22Rv1 (cell line): Measurements from ENCODE around the gene RBM6.

Experiments
- H3K27ac ChIP-seq: fragments of 450-650 bp; 2 replicates; pipeline ENCODE4 v1.5.1; 2017
- ZFX ChIP-seq: fragments of 450-650 bp; IDR thresholded peaks from 2 replicates; pipeline ENCODE4 v1.6.1; 2017; ENCODE audit warnings: antibody characterized with exemption, borderline replicate concordance
- TF ChIP-seq, protein P1 (sequence below): fragments of 450-650 bp; IDR thresholded peaks from 2 replicates; pipeline ENCODE4 v1.5.1; 2017; ENCODE audit warnings: mild to moderate bottlenecking

RBM6 gene

DNA sequence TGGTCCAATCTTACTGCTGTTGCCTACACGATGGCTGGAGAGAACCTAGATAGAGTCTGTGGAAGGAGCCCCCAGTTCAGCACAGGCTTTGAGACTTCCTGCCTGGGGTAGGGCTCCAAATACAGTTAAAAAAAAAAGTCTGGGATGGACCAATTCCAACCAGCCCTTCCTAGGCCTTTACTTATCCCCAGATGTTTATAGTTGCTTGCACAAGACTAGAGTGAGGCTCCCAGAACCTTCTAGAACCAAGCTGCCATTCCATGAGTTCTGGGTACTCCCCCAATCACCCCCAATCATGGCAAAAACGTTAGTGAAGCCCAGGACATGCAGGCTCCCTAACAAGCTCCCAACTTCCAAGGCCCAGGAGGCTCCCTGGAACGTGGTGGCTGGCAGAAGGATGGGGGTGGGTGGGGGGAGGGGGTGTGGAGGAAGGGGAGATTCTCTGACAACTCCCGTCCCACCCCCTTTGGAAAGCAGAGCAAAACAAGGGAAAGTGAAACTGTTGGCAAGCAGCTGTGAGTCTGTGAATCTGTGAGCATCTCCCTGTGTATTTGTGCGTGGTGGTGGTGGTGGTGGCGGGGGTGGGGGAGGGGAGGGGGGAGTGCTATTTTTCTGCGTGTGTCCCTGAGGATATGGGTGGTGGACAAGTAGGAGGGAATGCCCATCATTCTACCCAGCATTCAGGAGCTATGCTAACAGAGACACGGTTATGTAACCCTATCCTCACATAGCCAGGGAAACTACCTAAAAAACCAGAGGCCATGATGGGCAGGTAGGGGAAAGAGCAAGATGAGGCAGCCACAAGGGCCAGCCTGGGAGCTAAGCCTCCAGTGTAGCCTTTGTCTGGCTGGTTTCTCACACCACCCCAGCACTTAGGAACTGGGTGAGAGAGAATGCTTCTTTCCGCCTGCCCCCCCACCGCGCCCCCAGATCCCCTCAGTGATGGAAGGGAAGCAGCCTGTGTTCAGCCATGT lies 38.3 kb upstream of the RBM6 start:
- H3K27ac ChIP-seq, result no peak overlapping the region
- TF ChIP-seq ZFX, result no peak
- TF ChIP-seq, protein P1, sequence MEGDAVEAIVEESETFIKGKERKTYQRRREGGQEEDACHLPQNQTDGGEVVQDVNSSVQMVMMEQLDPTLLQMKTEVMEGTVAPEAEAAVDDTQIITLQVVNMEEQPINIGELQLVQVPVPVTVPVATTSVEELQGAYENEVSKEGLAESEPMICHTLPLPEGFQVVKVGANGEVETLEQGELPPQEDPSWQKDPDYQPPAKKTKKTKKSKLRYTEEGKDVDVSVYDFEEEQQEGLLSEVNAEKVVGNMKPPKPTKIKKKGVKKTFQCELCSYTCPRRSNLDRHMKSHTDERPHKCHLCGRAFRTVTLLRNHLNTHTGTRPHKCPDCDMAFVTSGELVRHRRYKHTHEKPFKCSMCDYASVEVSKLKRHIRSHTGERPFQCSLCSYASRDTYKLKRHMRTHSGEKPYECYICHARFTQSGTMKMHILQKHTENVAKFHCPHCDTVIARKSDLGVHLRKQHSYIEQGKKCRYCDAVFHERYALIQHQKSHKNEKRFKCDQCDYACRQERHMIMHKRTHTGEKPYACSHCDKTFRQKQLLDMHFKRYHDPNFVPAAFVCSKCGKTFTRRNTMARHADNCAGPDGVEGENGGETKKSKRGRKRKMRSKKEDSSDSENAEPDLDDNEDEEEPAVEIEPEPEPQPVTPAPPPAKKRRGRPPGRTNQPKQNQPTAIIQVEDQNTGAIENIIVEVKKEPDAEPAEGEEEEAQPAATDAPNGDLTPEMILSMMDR, result no peak

DNA sequence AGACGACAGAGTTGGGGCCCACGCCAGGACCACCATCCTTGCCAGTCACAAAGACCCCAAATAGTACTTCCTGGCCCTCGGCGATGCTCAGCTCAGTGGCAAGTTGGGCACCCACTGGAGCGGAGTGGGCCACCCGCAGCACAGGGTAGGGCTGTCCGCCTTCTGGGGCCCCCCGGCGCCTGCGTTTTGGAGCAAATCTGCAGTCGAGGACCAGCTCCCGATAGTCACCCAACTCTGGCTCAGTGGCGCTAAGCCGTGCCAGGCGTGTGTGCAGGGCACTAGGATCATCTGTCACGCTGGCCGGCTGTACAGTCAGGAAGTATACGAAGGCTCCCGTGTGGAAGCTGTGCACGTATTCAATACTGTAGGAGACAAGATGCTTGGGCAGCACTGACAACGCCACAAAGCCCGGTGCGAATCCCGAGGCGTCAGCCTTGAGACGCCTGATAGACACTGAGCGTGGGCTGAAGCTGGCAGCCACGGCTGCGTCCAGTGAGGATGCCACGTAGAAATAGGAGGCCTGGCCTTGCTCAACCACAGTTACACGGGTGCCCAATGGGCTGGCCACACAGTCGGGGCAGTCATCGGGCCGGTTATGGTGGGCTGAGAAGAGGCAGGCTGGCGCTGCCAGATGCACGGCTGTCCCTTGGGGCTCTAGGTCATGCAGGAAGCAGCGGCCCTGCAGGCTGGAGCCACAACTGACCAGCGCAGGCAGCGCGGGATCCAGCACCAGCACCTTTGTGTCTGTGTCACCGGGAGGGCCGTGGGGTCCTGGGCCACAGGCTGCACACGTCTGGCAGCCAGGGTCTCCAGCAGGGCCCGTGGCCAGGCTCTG lies 37.2 kb upstream of the RBM6 start:
- peak overlapping the region; percentile 78 for H3K27ac ChIP-seq

DNA sequence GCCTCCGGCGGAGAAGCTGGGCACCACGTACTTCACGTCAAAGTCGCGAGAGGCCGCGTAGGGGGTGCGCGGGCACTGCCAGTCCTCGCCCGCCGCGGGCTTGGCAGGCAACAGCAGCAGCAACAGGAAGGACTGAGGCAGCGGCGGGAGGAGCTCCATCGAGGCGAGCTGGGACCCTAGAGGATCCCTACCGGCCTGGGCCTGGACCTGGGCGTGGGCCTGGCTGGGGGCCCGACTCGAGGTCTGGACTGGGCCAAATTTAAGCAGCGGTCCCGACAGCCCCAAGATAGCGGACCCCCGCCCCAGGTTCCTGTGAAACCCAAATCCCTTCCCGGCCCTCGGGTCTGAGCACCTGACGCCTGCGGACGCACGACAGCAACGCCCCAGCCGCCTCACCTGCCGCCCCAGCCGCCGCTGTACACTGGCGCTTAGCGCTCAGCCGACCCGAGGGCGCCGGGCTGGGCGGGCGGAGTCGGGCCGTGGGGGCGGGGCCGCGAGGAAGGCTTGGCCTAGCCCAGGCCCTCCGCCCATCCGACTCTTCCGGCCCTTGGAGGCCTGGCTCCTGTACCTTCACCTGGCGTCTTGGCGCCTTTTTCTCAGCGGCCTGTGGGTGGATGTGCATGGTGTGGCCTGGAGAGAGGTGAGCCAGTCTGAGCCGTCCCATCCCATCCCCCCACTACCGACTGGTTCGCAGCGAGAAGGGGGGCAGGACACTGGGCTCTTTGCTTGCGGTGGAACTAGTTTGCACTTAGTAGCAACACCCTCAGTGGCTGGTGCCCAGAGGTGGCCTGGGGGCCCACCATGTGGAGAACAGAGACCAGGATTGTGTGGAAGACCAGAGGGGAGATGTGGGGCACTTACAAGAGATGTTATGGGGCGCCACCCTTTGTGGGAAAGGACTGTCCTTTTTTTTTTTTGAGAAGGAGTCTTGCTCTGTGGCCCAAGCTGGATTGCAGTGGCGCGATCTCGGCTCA lies 36.2 kb upstream of the RBM6 start, which contains the start of gene MST1R:
TSS of gene MST1R (minus strand) at position 423 of the 974 bp plus-strand sequence. CDS start at position 159, 264 bp downstream.
- peak within 1 kb of the TSS; percentile 78 for H3K27ac ChIP-seq
- TF ChIP-seq, protein P1, result no peak
- TF ChIP-seq ZFX, result no peak

More for the DNA sequence above, 37.2 kb upstream of the RBM6 start:
- no peak for TF ChIP-seq ZFX
- TF ChIP-seq, protein P1, result no peak

DNA sequence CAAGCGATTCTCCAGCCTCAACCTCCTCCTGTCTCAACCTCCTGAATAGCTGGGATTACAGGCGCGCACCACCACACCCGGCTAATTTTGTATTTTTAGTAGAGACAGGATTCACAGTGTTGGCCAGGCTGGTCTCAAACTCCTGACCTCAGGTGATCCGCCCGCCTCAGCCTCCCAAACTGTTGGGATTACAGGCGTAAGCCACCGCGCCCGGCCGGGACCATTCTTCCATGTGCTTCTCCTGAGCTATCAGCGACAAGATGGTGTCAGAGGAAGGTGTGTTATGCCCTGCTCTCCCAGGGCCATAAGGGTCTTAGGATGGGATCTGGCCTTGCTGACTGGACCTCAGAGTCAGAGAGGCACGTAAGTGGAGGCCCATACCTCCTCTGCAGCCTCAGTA lies 35.5 kb upstream of the RBM6 start:
- H3K27ac ChIP-seq, result peak overlapping the region; percentile 78

DNA sequence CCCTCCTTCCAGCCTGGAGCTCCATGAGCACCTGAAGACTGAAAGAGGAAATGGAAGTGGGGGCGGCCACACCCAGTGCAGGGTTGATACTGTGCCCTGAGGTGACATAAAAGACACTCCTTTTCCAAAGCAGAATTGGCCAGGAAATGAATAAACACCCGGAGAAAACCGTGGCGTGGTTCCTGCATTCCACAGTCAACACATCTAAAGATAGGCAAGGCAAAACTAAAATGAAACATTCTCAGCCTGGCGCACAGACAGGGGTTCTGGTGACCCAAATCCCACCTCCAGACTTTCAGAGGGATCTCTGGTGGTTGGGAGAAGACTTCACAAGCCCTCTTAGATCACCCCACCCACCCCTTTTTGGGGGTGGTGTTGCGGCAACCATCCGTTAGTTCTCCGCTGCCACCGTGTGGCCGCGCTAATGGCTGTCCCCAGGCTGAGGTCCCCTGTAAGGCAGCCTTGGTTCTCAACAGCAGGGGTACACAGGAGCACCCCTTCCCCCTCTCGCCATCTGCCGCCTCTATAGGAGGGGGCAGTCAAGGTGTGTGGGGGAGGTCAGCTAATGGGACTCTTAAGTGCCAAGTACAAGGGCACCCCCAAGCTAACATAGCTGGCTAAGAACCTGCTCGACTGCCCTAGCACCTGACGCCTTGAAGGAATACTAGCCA lies 33.7 kb upstream of the RBM6 start:
- H3K27ac ChIP-seq, result no peak overlapping the region
- TF ChIP-seq ZFX, result no peak
- TF ChIP-seq, protein P1, result peak; percentile 22; the same call in 1 of the 2 replicates

DNA sequence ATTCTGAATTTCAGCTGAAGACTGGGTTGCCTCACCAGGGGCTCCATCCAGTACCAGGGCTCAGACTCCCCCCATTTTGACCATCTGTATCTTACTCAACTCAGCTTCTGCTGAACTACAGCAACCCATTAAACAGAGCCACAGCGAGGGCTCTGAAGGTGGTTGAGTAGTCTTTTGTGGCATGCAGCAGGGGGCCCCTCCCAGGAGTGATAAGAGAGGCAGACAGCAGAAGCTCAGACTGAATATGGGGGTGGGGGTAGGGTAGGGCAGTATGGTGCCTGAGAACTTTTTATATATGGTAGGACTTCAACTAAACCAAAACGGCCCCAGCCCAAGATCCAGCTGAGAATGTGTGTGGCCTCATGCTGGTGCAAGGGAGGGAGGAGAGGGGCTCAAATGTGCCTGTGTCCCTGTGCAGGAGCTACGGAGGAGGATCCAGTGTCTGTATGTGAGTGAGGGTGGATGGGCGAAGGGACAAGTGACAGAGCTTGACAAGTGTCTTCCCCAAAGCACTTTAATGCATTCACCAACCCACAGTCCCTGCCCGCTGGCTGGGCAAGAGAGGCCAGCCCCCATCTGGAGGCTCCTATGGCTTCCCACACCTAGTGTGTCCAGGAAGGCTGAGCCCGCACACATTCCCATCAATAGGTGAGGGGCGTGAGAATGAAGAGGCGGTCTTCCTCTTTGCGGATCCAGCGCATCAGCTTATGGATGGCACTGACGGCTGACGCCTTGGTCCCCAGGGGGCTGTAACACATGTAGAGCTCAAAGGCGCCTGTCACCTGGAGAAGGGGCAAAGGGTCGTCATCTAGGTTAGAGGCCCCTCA lies 31.4 kb upstream of the RBM6 start:
- TF ChIP-seq ZFX, result no peak
- TF ChIP-seq, protein P1, result no peak
- H3K27ac ChIP-seq, result no peak overlapping the region
